ENCODE data around the gene SEMA6C. TPM values are rescaled to one million over a fixed set of nuclear protein-coding genes. Genes with fewer than 3 reads are reported as not detected.
"Not testable (repeated sequence)": the region's sequence is repeated elsewhere in the genome, so short reads cannot be mapped to it uniquely, and the experiment has no call there.

Gene SEMA6C
- total RNA-seq (10 to 100 TPM; 23.2 to 68.1 (median 54.9) TPM), polyA plus RNA-seq (100 to 1,000 TPM in 1 of 2 donors, 10 to 100 TPM in 1; 15.7 to 141 TPM)
- long read RNA-seq, donor 1, partial matches to known transcripts = 2 of 23 reads
- long read RNA-seq, donor 1, other reads (novel, unspliced or antisense) = 21 of 23 reads
- long read RNA-seq, donor 2, partial matches to known transcripts = 2 of 38 reads
- long read RNA-seq, donor 2, other reads (novel, unspliced or antisense) = 36 of 38 reads
- long read RNA-seq, donor 3, partial matches to known transcripts = 0 of 3 reads
- long read RNA-seq, donor 3, other reads (novel, unspliced or antisense) = 3 of 3 reads

- Histone ChIP-seq H3K9me3 (no peaks in the 10 kb centered on the region), H3K36me3 (peaks cover 0 to 15% (median 0%) of the 10 kb centered on the region in 9 donors), H3K27ac (peak within 1 kb of the TSS; percentile 82 to 96 (median 89)), H3K4me1 (peaks cover 21 to 58% (median 46%) of the 10 kb centered on the region in 9 donors), H3K27me3 (peaks cover 0 to 15% (median 0%) of the 10 kb centered on the region in 7 donors), H3K4me3 (peak within 1 kb of the TSS; percentile 83 to 100 (median 94))
- intact Hi-C loops (cut with DNase I) = loop anchor here in 2 of 10 donors (5.0 kb wide), 3 partner anchors 74 to 124 kb away; partner anchors contain the start of gene GABPB2 (in 1 of the 2)
- 0% methylated on average over 61 of the region's 61 CpGs for WGBS, 2 donors
- ATAC-seq (peak; percentile 92 to 95 (median 94)), DNase-seq (peak; percentile 96 to 97)
- no peak for TF ChIP-seq CTCF (IDR thresholded peaks at IDR 0.05)
These were observed at the start of gene SEMA6C for GRCh38 chr1:151146412-151147131. Gene SEMA6C (minus strand): TSS chr1:151146631. CDS start chr1:151142621, 4,010 bp downstream.

- H3K9me3 ChIP-seq, H3K27me3 ChIP-seq, H3K36me3 ChIP-seq: not testable (repeated sequence)
- DNase-seq = peak; percentile 31 to 68
- ATAC-seq = peak in 2 of 8 donors; percentile 30 to 33
- 61 to 74% methylated on average over 17 of the region's 17 CpGs for WGBS, 2 donors
- Histone ChIP-seq H3K4me3 (peak overlapping the region in 1 of 10 donors; percentile 23), H3K4me1 (peaks cover 0 to 34% (median 19%) of the 10 kb centered on the region in 9 donors), H3K27ac (peak overlapping the region in 5 of 10 donors; percentile 25 to 65 (median 54))
- intact Hi-C loops (cut with DNase I) = loop anchor here in 9 of 10 donors (5.0 to 10.0 kb wide), 4 partner anchors 57 to 210 kb away; partner anchors contain the start of genes PSMD4 (in 5 of the 9) and RFX5 (in 5 of the 9)
These were observed 48.6 kb upstream of the SEMA6C start for GRCh38 chr1:151194894-151195594.

GRCh38 chr1:151193856-151194255 is 47.4 kb upstream of the SEMA6C start:
- intact Hi-C loops (cut with DNase I) = loop anchor here in 5 of 10 donors (10.0 kb wide), 2 partner anchors 151 to 211 kb away; partner anchors contain the start of gene RFX5 (in 5 of the 5)
- ATAC-seq (no peak), DNase-seq (no peak)
- Histone ChIP-seq H3K27ac (no peak overlapping the region), H3K36me3 (no peaks in the 10 kb centered on the region), H3K4me1 (peaks cover 0 to 29% (median 16%) of the 10 kb centered on the region in 9 donors), H3K9me3 (no peaks in the 10 kb centered on the region), H3K27me3 (no peaks in the 10 kb centered on the region), H3K4me3 (no peak overlapping the region)
- WGBS, 2 donors = 68 to 78% methylated on average over 1 of the region's 1 CpG
- no peak for TF ChIP-seq CTCF (IDR thresholded peaks at IDR 0.05)

GRCh38 chr1:151193304-151193703 is 46.9 kb upstream of the SEMA6C start:
- WGBS, 2 donors = 63 to 84% methylated on average over 6 of the region's 6 CpGs
- no peak for DNase-seq

More at GRCh38 chr1:151193304-151193703, 46.9 kb upstream of the SEMA6C start:
- Histone ChIP-seq H3K4me3 (no peak overlapping the region), H3K27me3 (no peaks in the 10 kb centered on the region), H3K9me3 (no peaks in the 10 kb centered on the region), H3K36me3 (no peaks in the 10 kb centered on the region), H3K4me1 (peaks cover 0 to 35% (median 22%) of the 10 kb centered on the region in 9 donors), H3K27ac (no peak overlapping the region)
- intact Hi-C loops (cut with DNase I) = loop anchor here in 5 of 10 donors (10.0 kb wide), 2 partner anchors 151 to 211 kb away; partner anchors contain the start of gene RFX5 (in 5 of the 5)
- no peak for TF ChIP-seq CTCF (IDR thresholded peaks at IDR 0.05)
- ATAC-seq = no peak

Data from heart right ventricle (tissue), 16 donors.